ENCODE data around the gene KHNYN. TPM values are rescaled to one million over a fixed set of nuclear protein-coding genes. Genes with fewer than 3 reads are reported as not detected.

KHNYN gene
- polyA plus RNA-seq, 1 donor from 2014 or later = 0.53 TPM

DNA sequence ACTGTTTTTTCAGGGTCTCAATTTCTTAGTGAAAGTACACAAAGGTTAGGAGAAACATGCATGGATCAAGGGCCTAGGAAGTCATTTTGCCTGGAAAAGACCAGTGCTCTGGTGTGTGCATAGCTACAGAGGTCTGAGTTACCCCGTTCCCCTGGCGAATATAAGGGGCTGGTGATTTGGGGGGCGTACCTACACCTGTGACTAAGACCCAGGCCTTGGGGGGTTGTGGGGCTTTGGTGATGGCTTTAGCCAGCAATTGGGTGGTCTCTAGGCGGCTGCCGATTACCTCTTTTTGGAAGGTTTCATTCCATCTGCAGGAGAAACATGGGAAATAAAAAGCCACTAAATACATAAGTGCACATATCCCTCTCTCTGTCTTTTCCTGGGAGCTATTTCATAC lies 11.7 kb downstream of the KHNYN start:
- Histone ChIP-seq H2AFZ (ENCODE audit: low read depth, low read length) (no peak overlapping the region), H3K27ac (ENCODE audit: low read length) (peak overlapping the region; percentile 96)

DNA sequence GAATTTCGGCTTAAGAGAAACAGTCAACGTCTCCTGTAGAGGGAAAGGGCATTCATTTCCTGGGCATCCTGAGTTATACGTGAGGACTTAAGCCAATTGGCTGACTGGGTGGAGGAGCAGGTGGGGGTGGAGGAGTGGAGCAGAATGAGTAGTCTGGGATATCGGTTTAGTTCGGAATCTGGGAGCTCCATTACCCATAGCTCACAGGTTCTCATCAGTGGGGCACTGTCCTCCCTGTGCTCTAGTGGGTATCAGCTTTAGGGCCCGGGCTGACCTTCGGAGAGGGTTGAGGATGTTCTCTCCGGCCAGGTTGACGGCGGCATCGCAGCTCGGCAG lies 12.1 kb downstream of the KHNYN start:
- Histone ChIP-seq H3K9me3 (ENCODE audit: low read length) (no peaks in the 10 kb centered on the region), H3K79me2 (replicated peaks; ENCODE audit: insufficient read depth, low read length) (peaks cover 6% of the 10 kb centered on the region), H3K4me2 (ENCODE audit: low read length) (peak overlapping the region; percentile 65), H3K9ac (ENCODE audit: low read length) (peak overlapping the region; percentile 93), H3K27ac (ENCODE audit: low read length) (peak overlapping the region; percentile 96), H4K20me1 (ENCODE audit: insufficient read depth) (no peaks in the 10 kb centered on the region), H3K36me3 (ENCODE audit: insufficient read depth, low read length) (peaks cover 5% of the 10 kb centered on the region), H3K4me3 (ENCODE audit: low read length) (peak overlapping the region; percentile 70), H3K27me3 (ENCODE audit: insufficient read depth, low read depth, low read length) (no peaks in the 10 kb centered on the region), H3K9me2 (ENCODE audit: insufficient read depth, low read length) (no peaks in the 10 kb centered on the region), H2AFZ (ENCODE audit: low read depth, low read length) (peak overlapping the region; percentile 87), H3F3A (ENCODE audit: insufficient read depth, low read length, poor library complexity, severe bottlenecking) (no peaks in the 10 kb centered on the region)
- TF ChIP-seq EP300 (conservative IDR thresholded peaks at IDR 0.05; ENCODE audit: poor library complexity, severe bottlenecking) (no peak), MXI1 (conservative IDR thresholded peaks at IDR 0.05; ENCODE audit: poor library complexity, severe bottlenecking) (no peak), TAF1 (IDR thresholded peaks at IDR 0.05; ENCODE audit: low read depth) (no peak), RAD21 (conservative IDR thresholded peaks at IDR 0.05) (no peak), EZH2 (IDR thresholded peaks at IDR 0.05; ENCODE audit: borderline replicate concordance, insufficient read depth, low read length, poor library complexity, severe bottlenecking) (no peak), POLR2AphosphoS5 (IDR thresholded peaks at IDR 0.05) (no peak), SMC3 (conservative IDR thresholded peaks at IDR 0.05; ENCODE audit: poor library complexity) (no peak)
- TF ChIP-seq, protein P1, sequence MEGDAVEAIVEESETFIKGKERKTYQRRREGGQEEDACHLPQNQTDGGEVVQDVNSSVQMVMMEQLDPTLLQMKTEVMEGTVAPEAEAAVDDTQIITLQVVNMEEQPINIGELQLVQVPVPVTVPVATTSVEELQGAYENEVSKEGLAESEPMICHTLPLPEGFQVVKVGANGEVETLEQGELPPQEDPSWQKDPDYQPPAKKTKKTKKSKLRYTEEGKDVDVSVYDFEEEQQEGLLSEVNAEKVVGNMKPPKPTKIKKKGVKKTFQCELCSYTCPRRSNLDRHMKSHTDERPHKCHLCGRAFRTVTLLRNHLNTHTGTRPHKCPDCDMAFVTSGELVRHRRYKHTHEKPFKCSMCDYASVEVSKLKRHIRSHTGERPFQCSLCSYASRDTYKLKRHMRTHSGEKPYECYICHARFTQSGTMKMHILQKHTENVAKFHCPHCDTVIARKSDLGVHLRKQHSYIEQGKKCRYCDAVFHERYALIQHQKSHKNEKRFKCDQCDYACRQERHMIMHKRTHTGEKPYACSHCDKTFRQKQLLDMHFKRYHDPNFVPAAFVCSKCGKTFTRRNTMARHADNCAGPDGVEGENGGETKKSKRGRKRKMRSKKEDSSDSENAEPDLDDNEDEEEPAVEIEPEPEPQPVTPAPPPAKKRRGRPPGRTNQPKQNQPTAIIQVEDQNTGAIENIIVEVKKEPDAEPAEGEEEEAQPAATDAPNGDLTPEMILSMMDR (IDR thresholded peaks at IDR 0.05; ENCODE audit: poor library complexity, severe bottlenecking) = no peak
- TF ChIP-seq, protein P2, sequence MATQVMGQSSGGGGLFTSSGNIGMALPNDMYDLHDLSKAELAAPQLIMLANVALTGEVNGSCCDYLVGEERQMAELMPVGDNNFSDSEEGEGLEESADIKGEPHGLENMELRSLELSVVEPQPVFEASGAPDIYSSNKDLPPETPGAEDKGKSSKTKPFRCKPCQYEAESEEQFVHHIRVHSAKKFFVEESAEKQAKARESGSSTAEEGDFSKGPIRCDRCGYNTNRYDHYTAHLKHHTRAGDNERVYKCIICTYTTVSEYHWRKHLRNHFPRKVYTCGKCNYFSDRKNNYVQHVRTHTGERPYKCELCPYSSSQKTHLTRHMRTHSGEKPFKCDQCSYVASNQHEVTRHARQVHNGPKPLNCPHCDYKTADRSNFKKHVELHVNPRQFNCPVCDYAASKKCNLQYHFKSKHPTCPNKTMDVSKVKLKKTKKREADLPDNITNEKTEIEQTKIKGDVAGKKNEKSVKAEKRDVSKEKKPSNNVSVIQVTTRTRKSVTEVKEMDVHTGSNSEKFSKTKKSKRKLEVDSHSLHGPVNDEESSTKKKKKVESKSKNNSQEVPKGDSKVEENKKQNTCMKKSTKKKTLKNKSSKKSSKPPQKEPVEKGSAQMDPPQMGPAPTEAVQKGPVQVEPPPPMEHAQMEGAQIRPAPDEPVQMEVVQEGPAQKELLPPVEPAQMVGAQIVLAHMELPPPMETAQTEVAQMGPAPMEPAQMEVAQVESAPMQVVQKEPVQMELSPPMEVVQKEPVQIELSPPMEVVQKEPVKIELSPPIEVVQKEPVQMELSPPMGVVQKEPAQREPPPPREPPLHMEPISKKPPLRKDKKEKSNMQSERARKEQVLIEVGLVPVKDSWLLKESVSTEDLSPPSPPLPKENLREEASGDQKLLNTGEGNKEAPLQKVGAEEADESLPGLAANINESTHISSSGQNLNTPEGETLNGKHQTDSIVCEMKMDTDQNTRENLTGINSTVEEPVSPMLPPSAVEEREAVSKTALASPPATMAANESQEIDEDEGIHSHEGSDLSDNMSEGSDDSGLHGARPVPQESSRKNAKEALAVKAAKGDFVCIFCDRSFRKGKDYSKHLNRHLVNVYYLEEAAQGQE (IDR thresholded peaks at IDR 0.05; ENCODE audit: borderline replicate concordance) = no peak

More for the DNA sequence above, 11.7 kb downstream of the KHNYN start:
- Histone ChIP-seq H3K9ac (ENCODE audit: low read length) (peak overlapping the region; percentile 93), H3K4me3 (ENCODE audit: low read length) (peak overlapping the region; percentile 70), H3F3A (ENCODE audit: insufficient read depth, low read length, poor library complexity, severe bottlenecking) (no peaks in the 10 kb centered on the region), H3K9me2 (ENCODE audit: insufficient read depth, low read length) (no peaks in the 10 kb centered on the region), H3K36me3 (ENCODE audit: insufficient read depth, low read length) (peaks cover 5% of the 10 kb centered on the region), H3K9me3 (ENCODE audit: low read length) (no peaks in the 10 kb centered on the region), H3K4me2 (ENCODE audit: low read length) (peak overlapping the region; percentile 65), H3K79me2 (replicated peaks; ENCODE audit: insufficient read depth, low read length) (peaks cover 6% of the 10 kb centered on the region), H4K20me1 (ENCODE audit: insufficient read depth) (no peaks in the 10 kb centered on the region), H3K27me3 (ENCODE audit: insufficient read depth, low read depth, low read length) (no peaks in the 10 kb centered on the region)
- TF ChIP-seq EZH2 (IDR thresholded peaks at IDR 0.05; ENCODE audit: borderline replicate concordance, insufficient read depth, low read length, poor library complexity, severe bottlenecking) = no peak
- no peak for TF ChIP-seq RAD21 (conservative IDR thresholded peaks at IDR 0.05)
- TF ChIP-seq, protein P2 (IDR thresholded peaks at IDR 0.05; ENCODE audit: borderline replicate concordance) = no peak
- TF ChIP-seq SMC3 (conservative IDR thresholded peaks at IDR 0.05; ENCODE audit: poor library complexity) = no peak
- TF ChIP-seq MXI1 (conservative IDR thresholded peaks at IDR 0.05; ENCODE audit: poor library complexity, severe bottlenecking) = no peak
- no peak for TF ChIP-seq TAF1 (IDR thresholded peaks at IDR 0.05; ENCODE audit: low read depth)
- no peak for TF ChIP-seq EP300 (conservative IDR thresholded peaks at IDR 0.05; ENCODE audit: poor library complexity, severe bottlenecking)
- no peak for TF ChIP-seq POLR2AphosphoS5 (IDR thresholded peaks at IDR 0.05)

Data from neural cell (in vitro differentiated cells).